Measurements from ENCODE around the gene PRKG1. TPM values are rescaled to one million over a fixed set of nuclear protein-coding genes. Genes with fewer than 3 reads are reported as not detected.

PRKG1 gene
- polyA plus RNA-seq (ENCODE audit: insufficient read length in 3 of 3), result 10 to 100 TPM; 12.9 to 15.4 (median 13.7) TPM

- peak; percentile 50 to 69 (median 56) for DNase-seq (ENCODE audit: low read depth in 3 of 3, low spot score in 2 of 3)
Measured at GRCh38 chr10:51074238-51075028, at the start of gene PRKG1. Gene PRKG1, plus strand, starts transcription at chr10:51074487.

GRCh38 chr10:51028420-51028819 is 45.9 kb upstream of the PRKG1 start:
- DNase-seq (ENCODE audit: low read depth in 3 of 3, low spot score in 2 of 3), result no peak

- DNase-seq (ENCODE audit: low read depth in 3 of 3, low spot score in 2 of 3), result no peak
Measured at GRCh38 chr10:51029172-51029641, 45.1 kb upstream of the PRKG1 start.

GRCh38 chr10:51030480-51030879 is 43.8 kb upstream of the PRKG1 start:
- no peak for DNase-seq (ENCODE audit: low read depth in 3 of 3, low spot score in 2 of 3)

GRCh38 chr10:51031950-51032349 is 42.3 kb upstream of the PRKG1 start:
- DNase-seq (ENCODE audit: low read depth in 3 of 3, low spot score in 2 of 3), result no peak

GRCh38 chr10:51034769-51035168 is 39.5 kb upstream of the PRKG1 start:
- DNase-seq (ENCODE audit: low read depth in 3 of 3, low spot score in 2 of 3), result no peak

- no peak for DNase-seq (ENCODE audit: low read depth in 3 of 3, low spot score in 2 of 3)
Measured at GRCh38 chr10:51035344-51035743, 38.9 kb upstream of the PRKG1 start.

GRCh38 chr10:51045871-51046270 is 28.4 kb upstream of the PRKG1 start:
- DNase-seq (ENCODE audit: low read depth in 3 of 3, low spot score in 2 of 3), result no peak

GRCh38 chr10:51046654-51047053 is 27.6 kb upstream of the PRKG1 start:
- DNase-seq (ENCODE audit: low read depth in 3 of 3, low spot score in 2 of 3), result no peak

- no peak for DNase-seq (ENCODE audit: low read depth in 3 of 3, low spot score in 2 of 3)
Measured at GRCh38 chr10:51047857-51048256, 26.4 kb upstream of the PRKG1 start.

GRCh38 chr10:51048792-51049191 is 25.5 kb upstream of the PRKG1 start:
- DNase-seq (ENCODE audit: low read depth in 3 of 3, low spot score in 2 of 3), result no peak

- no peak for DNase-seq (ENCODE audit: low read depth in 3 of 3, low spot score in 2 of 3)
Measured at GRCh38 chr10:51052163-51052562, 22.1 kb upstream of the PRKG1 start.

- DNase-seq (ENCODE audit: low read depth in 3 of 3, low spot score in 2 of 3), result no peak
Measured at GRCh38 chr10:51057925-51058324, 16.4 kb upstream of the PRKG1 start.

GRCh38 chr10:51063166-51063565 is 11.1 kb upstream of the PRKG1 start:
- DNase-seq (ENCODE audit: low read depth in 3 of 3, low spot score in 2 of 3), result no peak

GRCh38 chr10:51063659-51064535 is 10.4 kb upstream of the PRKG1 start:
- no peak for DNase-seq (ENCODE audit: low read depth in 3 of 3, low spot score in 2 of 3)

- no peak for DNase-seq (ENCODE audit: low read depth in 3 of 3, low spot score in 2 of 3)
Measured at GRCh38 chr10:51066231-51066630, 8.1 kb upstream of the PRKG1 start.

- DNase-seq (ENCODE audit: low read depth in 3 of 3, low spot score in 2 of 3), result no peak
Measured at GRCh38 chr10:51072210-51072609, 2.1 kb upstream of the PRKG1 start.

GRCh38 chr10:51072921-51073434 is 1.3 kb upstream of the PRKG1 start:
- DNase-seq (ENCODE audit: low read depth in 3 of 3, low spot score in 2 of 3), result no peak

GRCh38 chr10:51073453-51074237 is 642 bp upstream of the PRKG1 start:
- DNase-seq (ENCODE audit: low read depth in 3 of 3, low spot score in 2 of 3), result no peak

GRCh38 chr10:51075043-51075872 is 971 bp downstream of the PRKG1 start:
- DNase-seq (ENCODE audit: low read depth in 3 of 3, low spot score in 2 of 3), result no peak

Measured in right renal cortex interstitium (tissue), 3 donors.